GM19324 (cell line): ENCODE measurements around the gene LHFPL3.
A peak's percentile ranks its signal among the peaks of the same experiment; 100 is the strongest.
"Not testable (repeated sequence)": the region's sequence is repeated elsewhere in the genome, so short reads cannot be mapped to it uniquely, and the experiment has no call there.

Experiments used
- ATAC-seq: cut with Tn5 transposase; IDR thresholded peaks from one replicate; pipeline ENCODE4 v1.9.1; 2021; ENCODE audit warnings: mild to moderate bottlenecking, moderate library complexity; ENCODE audit not compliant: unreplicated experiment, low FRiP score

Gene LHFPL3

DNA sequence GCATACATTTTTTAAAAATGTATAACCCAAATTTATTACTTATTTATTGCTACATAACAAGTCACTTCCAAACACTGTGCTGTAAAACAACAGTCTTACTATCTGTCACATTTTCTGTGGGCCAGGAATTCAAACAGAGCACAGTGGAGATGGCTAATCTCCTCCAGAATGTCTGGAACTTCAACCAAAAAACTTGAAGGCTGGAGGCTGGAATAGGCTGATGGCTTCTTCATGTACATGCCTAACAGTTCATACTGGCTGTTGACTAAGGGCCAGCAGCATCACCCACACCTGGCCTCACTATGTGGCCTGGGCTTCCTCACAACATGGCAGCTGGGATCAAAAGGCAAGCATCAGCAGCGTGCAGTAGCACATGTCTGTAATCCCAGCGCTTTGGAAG lies 593.2 kb downstream of the LHFPL3 start:
- no peak for ATAC-seq

DNA sequence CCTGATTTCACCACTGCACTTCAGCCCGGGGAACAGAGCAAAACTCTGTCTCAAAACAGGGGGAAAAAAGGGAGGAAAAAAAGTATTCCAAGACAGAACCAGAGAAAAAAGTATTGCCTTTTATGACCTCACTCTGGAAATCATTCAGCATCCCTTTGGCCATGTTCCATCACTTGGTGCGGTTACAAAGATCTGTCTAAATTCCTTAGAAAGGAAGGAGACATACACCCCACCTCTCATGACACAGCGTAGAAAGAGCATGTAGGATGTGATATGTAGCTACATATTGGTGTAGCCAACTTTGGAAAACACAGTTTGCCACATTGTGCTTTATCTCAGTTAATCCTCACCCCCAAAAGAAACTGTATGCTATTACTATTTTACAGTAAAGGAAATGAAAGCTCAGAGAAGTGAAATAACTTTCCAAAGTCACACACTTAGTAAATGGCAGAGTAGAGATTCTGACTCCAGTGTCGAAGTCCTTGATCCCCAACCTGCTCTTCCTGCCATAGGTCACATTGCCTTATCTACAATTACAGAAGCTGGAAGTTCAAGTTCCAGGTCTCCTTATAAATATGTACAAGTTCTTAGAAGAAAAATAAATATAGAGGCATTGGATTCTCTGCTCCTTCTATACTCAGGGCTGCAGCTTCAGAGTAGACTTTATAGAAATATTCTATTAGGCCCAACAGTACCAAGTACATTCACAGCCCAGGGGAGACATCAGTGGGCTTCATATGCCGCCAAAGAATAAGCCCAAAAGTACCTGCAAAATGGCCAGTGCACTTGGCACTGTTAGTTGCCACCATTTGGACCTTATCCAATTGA lies 594.0 kb downstream of the LHFPL3 start:
- ATAC-seq, result no peak

DNA sequence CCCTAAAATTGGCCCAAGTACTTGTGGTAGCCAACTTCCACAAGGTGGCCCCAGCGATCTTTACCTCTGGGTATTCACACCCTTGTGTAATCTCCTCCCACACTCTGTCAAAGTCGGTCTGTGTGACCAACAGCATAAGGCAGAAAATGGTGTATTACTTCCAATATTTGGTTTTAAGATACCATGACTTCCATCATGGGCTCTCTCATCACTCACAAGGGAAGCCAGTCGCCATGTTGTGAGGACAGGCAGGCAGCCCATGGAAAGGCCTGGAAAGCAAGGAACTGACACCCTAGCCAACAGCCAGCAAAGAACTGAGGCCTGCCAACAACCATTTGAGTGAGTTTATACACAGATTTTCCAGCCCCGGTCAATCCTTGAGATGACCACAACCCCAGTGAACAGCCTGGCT lies 594.6 kb downstream of the LHFPL3 start:
- ATAC-seq, result peak; percentile 93

DNA sequence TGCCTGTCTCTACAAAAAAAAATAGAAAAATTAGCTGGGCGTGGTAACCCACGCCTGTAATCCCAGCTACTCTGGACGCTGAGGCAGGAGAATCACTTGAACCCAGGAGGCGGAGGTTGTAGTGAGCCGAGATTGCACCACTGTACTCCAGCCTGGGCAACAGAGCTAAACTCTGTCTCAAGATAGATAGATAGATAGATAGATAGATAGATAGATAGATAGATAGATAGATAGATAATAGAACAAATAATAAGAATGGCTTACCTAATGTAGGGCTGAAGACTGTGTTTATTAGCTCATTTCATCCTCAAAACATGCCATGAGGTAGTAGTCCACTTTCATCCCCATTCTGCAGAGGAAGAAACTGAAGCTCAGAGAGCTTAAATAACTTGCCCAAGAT lies 597.8 kb downstream of the LHFPL3 start:
- ATAC-seq, result not testable (repeated sequence)

DNA sequence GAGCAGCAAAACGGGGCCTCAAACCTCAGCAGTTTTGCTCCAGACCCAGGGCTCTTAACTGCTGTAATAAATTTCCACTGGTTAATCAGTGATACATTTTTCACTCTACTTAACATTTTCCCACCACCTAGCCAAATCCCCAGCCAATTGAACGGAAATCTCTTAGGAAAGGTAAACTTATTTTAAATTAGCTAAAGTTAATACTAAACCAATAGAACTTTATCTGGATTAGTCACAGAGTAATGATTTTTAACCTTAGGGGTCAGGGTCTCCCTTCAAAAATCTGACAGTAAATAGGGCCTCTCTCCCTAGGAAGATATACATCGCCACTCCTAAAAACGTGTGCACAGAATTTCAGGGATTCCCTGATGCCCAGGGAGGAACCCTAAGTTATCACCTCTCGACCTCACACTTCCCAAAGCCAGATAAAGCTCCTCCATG lies 598.2 kb downstream of the LHFPL3 start:
- ATAC-seq, result no peak

DNA sequence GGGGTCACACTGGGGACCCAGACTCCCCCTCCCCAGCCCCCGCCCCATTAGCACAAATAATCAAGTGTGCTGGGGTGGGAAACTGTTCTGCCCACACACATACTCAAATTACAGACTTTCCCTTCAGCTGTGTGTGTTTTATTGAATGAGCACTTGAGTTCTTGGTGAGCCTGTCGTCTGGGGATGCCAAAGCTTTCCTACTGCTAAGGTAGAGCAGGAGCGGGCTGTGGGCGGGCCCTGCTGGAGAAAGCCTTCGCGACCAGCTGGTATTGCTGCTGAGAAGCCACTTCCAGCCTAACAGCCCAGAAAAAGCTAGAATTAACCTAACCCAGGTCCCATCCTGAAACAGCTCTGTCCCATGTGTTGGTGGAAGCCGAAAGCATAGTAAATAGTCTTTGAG lies 598.7 kb downstream of the LHFPL3 start:
- ATAC-seq, result no peak

DNA sequence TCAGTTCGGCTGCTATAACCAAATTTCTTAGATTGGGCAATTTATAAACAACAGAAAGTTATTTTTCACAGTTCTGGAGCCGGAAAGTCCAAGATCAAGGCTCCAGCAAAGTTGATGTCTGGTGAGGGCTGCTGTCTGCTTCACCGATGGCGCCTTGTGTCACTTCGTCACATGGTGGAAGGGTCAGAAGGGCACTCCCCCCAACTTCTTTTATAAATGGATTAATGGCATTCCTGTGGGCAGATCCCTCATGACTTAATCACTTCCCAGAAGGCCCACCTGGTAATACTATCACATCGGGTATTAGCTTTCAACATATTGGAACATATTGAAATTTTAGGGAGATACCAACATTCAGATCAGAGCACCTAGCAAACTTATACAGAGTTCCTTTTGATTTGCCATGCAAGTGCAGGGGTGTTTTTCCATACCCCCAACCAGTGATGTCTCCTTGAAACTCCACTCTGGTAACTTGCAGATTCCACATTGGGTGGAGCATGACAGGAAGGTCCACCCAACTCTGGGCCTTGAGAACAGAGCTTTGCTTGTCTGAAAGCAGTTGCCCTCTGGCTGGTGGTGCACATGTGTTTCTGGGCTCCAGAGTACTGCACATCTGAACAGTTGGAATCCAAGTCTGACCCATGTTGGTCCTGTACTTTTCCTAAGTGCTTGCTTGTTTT lies 600.5 kb downstream of the LHFPL3 start:
- no peak for ATAC-seq

DNA sequence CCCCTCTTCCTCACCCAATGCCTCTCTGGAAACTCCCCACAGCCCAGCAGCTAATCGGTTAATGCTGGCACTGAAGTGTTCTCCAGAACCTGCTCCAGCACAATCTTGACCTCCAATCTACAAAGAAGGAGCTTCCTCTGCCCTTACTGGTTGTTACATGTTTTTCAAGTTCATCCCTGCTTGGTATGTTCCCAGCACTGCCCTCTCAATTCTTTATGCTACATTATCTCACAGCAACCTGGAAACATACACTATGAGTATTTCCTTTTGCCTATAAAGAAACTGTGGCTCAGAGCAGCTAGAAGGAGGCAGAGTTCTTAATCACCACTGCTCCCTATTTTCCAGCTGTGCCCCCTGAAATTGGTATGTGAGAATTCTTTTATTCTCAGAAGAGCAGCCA lies 601.5 kb downstream of the LHFPL3 start:
- ATAC-seq, result no peak

DNA sequence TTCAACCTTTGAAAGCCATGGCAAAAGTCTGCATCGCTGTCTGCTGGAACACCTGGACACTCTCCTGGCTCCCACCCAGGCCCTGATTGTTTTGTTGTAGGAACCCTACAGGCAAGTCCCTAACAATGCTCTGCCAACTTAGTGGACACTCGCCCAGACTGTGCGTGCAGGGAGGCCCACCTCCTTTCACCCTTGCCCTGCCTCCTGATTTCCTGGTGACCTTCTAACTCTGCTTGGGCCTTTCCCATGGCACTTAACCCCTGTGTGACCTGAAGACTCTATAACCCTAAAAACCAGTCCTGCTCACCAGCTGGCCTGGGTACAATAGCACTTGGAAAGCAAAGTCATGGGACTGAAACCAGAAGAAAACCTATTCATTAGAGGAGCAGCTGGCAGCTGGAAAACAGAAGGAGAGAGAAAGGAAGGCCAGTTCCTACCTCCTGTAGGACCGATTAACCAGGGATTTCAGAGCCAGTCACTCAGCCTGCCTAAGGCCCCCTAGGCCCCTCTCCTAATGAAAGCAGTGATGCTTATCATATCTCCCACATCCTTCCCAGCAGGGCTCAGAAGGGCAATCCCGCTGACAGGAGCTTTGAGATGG lies 602.9 kb downstream of the LHFPL3 start:
- no peak for ATAC-seq

DNA sequence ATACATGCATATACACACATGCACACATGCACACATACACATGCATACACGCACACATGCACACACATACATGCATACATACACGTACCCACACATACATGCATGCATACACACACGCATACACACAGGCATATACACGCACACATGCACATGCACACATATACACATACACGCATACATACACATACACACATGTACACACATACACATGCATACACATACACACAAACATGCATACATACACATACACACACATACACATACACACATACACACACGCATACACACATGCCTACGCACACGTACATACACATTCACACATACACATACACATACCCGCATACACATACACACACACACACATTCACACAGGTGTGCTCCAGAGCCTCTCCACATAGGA lies 604.6 kb downstream of the LHFPL3 start:
- ATAC-seq, result no peak

DNA sequence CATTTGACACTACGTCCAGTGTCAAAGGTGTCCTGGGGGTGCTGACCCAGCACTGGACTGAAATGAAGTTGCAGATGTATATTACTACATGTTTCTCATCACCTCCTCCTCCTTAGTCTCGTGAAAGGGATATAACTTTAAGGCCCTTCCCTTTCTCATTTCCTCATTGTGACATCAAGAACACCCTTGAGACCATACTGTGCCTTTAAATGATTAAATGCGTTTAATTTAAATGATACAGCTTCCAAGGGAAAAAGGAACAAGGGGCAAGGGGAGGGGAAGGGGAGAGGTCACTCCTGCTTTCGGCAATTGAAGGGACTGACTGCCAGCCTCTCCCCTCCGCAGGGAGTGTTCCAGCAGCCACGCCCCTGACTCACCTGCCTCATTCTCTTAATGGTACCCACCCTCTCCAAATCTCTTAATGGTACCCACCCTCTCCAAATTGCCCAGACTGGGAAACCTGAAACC lies 605.2 kb downstream of the LHFPL3 start:
- no peak for ATAC-seq

DNA sequence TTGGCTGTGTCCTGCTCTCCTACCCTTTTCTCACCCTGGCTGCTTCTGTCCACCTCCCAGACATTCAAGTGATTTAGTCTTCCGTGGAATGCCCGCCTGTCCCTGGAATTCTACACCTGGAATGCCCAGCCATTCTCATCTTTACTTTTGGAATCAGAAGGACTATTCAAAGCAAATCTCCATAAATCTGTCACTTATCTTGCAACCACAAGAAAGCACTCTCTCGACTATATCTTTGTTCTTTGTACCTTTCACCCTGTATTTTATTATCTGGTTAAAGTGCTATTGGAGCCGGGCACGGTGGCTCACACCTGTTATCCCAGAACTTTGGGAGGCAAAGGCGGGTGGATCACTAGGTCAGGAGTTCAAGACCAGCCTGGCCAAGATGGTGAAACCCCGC lies 606.3 kb downstream of the LHFPL3 start:
- ATAC-seq, result no peak

DNA sequence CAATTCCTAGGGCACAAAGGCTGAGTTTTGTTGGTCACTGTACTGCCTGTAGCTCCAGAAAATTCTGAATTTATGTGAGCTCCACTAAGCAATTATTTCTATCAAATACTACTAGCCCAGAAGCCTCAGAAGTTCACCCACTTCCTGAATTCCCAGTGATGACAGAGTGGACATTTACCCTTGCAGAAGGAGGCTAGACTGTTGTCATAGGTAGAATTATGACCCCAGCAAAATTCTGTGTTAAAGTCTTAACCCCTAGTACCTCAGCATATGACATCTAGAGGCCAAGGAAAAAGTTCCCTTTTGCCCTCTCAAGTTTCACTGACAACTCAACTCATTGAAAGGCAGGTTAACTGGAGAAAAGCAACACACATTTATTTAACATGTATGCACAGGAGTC lies 606.9 kb downstream of the LHFPL3 start:
- no peak for ATAC-seq

DNA sequence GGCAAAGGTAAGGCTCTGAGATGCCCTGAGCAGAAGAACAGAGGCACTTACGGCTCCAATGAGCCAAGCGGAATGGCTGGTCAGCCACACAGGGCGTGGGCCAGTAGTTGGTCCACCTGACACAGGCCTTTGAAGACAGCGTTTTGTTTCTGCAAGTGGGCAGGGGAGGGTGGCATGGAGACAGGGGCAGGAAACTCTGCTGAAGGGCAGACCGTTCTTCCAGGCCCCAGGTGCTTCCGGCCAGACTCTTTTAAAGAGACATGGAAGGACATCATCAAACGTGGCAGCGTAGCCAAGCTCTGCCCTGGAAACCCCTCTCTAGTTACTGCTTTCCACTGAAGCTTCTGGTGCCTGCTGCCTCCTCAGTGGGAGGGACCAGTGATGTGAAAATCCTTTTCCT lies 608.1 kb downstream of the LHFPL3 start:
- ATAC-seq, result no peak

DNA sequence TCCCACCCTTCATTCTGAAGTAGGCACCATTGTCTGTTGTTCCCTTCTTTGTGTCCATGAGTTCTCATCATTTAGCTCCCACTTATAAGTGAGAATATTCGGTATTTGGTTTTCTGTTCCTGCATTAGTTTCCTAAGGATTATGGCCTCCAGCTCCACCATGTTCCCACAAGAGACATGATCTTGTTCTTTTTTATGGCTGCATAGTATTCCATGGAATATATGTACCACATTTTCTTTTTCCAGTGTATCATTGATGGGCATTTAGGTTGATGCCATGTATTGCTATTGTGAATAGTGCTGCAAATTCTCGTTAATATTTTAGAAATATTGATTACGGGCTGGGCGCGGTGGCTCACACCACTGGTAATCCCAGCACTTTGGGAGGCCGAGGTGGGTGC lies 609.1 kb downstream of the LHFPL3 start:
- not testable (repeated sequence) for ATAC-seq

DNA sequence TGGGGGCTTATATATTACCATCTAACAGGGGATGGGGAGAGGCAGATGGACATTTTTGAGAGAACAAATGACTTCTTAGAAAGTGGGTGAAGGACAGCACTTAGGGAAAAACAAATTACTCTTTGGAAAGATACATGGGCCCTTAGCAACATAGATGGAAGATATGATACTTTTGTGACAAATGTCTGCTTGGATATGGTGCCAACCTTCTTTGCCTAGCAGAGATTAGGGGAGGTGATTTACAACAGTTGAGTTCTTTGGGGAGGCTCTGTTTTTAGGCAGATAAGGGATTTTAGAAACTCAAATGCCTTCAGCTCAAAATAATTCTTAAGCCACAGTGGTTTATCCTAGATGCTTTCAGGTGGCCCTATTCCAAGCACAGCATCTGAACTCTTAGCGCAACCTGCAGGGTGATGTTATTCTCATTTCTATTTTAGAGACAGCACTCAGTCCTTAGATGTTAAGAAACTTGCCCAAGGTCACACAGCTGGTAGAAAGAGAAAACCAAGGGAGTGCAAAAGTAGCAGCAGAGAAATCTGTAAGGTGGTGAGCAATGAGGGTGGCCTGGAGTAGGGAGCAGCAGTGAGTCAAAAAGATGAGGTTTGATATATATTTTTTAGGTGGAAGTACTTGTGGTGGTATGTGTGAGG lies 610.5 kb downstream of the LHFPL3 start:
- ATAC-seq, result no peak

DNA sequence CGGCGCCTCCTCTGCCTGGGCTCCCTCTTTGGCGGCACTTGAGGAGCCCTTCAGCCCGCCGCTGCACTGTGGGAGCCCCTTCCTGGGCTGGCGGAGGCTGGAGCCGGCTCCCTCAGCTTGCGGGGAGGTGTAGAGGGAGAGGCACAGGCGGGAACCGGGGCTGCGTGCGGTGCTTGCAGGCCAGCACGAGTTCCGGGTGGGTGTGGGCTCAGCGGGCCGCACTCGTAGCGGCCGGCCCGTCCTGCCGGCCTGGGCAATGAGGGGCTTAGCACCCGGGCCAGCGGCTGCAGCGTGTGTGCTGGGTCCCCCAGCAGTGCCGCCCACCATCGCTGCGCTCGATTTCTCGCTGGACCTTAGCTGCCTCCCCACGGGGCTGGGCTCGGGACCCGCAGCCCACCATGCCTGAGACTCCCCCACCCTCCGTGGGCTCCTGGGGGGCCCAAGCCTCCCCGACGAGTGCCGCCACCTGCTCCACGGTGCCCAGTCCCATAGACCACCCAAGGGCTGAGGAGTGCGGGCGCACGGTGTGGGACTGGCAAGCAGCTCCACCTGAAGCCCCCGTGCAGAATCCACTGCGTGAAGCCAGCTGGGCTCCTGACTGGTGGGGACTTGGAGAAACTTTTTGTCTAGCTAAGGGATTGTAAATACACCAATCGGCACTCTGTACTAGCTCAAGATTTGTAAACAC lies 611.8 kb downstream of the LHFPL3 start:
- ATAC-seq, result no peak

DNA sequence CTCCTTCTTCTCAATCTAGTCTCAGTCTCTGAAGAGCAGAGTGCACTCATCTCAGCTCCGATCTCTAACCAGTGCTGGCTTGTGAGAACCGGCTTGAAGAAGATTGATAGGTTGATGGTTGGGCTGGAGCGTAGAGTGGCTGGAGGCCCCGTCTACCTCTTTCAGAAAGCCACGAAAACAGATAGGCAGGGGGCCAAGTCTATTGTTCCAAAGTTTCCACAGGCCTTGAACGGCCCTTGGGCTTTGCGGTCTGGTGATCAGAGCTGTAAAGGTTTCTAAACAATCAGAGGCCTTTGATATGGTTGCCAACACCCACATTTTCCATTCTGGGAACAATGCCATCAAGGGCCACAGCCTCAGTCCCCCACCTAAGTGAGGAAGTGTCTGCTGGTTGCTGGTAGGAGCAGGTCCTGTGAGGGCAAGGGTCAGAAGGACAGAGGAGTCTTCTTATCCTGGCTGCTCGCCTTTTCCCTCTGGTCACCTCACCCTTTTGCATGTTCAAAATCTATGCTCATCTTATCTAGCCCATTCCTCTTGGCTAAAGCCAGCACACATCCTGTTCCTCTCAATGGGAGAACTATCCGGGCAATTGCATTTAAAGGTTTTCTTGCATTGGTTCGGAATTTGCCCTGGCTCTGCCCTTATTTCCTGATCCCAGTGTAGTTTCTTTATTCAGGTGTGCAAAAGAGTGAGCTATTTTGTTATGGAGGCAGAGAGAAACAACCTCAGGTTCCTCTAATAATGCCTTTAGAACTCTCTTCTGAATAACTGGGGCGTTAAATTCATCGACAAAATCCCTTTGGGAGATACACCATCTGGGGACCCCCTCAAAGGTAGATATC lies 615.3 kb downstream of the LHFPL3 start:
- ATAC-seq, result peak; percentile 24

DNA sequence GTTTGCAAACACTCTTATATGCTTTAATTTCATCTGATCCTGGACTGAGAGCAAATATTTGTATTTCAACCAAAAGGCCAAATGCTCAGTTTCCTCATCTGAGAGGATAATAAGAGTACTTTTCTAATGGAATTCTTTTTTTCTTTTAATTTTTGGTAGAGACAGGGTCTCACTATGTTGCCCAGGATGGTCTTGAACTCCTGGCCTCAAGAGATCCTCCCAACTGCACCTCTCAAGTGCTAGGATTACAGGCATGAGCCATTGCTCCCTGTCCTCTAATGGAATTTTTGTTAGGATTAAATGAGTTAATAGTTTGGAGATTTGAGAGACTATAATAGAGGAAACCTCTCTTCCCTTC lies 617.2 kb downstream of the LHFPL3 start:
- ATAC-seq, result no peak

DNA sequence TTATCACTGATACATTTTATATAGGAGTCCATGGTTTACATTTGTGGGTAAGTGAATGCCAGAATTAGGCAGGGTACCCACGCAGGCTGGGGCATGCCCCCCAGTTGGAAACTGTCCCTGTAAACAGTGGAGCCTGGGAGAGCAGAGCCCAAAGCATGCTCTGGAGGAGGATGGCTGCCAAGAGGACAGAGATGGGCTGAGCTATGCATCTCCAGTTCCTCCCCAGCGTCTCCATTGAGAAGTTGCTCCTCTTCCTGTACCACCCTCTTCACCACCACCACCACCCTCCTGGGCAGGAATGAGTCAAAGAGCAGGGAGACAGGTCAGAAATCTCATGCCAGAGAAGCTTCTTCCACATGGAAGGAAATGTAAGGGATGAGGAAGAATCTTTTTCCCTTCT lies 617.9 kb downstream of the LHFPL3 start:
- ATAC-seq, result no peak
